Smooth muscle cell (in vitro differentiated cells): ENCODE results near the gene DLL4. TPM values are rescaled to one million over a fixed set of nuclear protein-coding genes. Genes with fewer than 3 reads are reported as not detected.

Experiments used
- DNase-seq: peaks from one replicate; lab custom pipeline; 2025; ENCODE audit not compliant: unreplicated experiment; lab: John Stamatoyannopoulos, UW
- H2AFZ ChIP-seq: fragments of 200-600 bp; sonication (generic); 2 replicates; pipeline ENCODE4 v1.6.0; 2016; ENCODE audit warnings: antibody characterized with exemption, low read depth, mild to moderate bottlenecking
- H3F3A ChIP-seq: fragments of 200-600 bp; sonication (generic); 2 replicates; pipeline ENCODE4 v1.6.0; 2017; ENCODE audit warnings: antibody characterized with exemption, low read depth
- H3K27ac ChIP-seq: fragments of 200-600 bp; sonication (generic); 2 replicates; pipeline ENCODE4 v1.5.1; 2016; ENCODE audit warnings: low read depth, mild to moderate bottlenecking
- H3K27me3 ChIP-seq: fragments of 200-600 bp; sonication (generic); 2 replicates; pipeline ENCODE4 v1.6.1; 2016; ENCODE audit warnings: low read depth, mild to moderate bottlenecking
- H3K36me3 ChIP-seq: fragments of 200-600 bp; sonication (generic); 2 replicates; pipeline ENCODE4 v1.5.1; 2016; ENCODE audit warnings: low read depth
- H3K4me1 ChIP-seq: fragments of 200-600 bp; sonication (generic); 2 replicates; pipeline ENCODE4 v1.5.1; 2016; ENCODE audit warnings: low read depth
- H3K4me2 ChIP-seq: fragments of 200-600 bp; sonication (generic); 2 replicates; pipeline ENCODE4 v1.6.0; 2016; ENCODE audit warnings: mild to moderate bottlenecking
- H3K4me3 ChIP-seq: fragments of 200-600 bp; sonication (generic); 2 replicates; pipeline ENCODE4 v1.5.1; 2016; ENCODE audit warnings: mild to moderate bottlenecking
- H3K79me2 ChIP-seq: fragments of 200-600 bp; sonication (generic); 2 replicates; pipeline ENCODE4 v1.6.0; 2016; ENCODE audit warnings: low read depth, mild to moderate bottlenecking
- H3K9ac ChIP-seq: fragments of 200-600 bp; sonication (generic); 2 replicates; pipeline ENCODE4 v1.6.0; 2016; ENCODE audit warnings: low read depth
- H3K9me3 ChIP-seq: fragments of 200-600 bp; sonication (generic); replicated peaks from 2 replicates; pipeline ENCODE4 v1.5.1; 2016; ENCODE audit warnings: low read depth
- H4K20me1 ChIP-seq: fragments of 200-600 bp; sonication (generic); 2 replicates; pipeline ENCODE4 v1.6.0; 2016; ENCODE audit warnings: low read depth
- WGBS: methylation state at CpG from one replicate; pipeline ENCODE4 v1.1.7; 2016; ENCODE audit warnings: low lambda C conversion rate; 5-methylcytosine and 5-hydroxymethylcytosine counted together
- polyA plus RNA-seq: library from polyadenylated mRNA; unstranded; fragments of >200 nt; fragmentation: Nextera tagmentation; extraction: Ambion mirVana; gene quantifications from 2 replicates; pipeline ENCODE4 v1.2.1, GENCODE V29; 2016
- total RNA-seq: library from RNA; depleted of rRNA; stranded (reverse); fragments of >200 nt; gene quantifications from 2 replicates; pipeline ENCODE4 v1.2.3, GENCODE V29; 2014
- TF ChIP-seq, protein P1 (sequence below): fragments of 200-600 bp; sonication (generic); IDR thresholded peaks from 2 replicates; pipeline ENCODE4 v1.5.1; 2017; ENCODE audit warnings: borderline replicate concordance, mild to moderate bottlenecking, antibody characterized with exemption; ENCODE audit not compliant: insufficient read depth, poor library complexity, severe bottlenecking

The DLL4 gene
- total and polyA plus RNA-seq, 2 experiments from 2014 or later, result not detected

DNA sequence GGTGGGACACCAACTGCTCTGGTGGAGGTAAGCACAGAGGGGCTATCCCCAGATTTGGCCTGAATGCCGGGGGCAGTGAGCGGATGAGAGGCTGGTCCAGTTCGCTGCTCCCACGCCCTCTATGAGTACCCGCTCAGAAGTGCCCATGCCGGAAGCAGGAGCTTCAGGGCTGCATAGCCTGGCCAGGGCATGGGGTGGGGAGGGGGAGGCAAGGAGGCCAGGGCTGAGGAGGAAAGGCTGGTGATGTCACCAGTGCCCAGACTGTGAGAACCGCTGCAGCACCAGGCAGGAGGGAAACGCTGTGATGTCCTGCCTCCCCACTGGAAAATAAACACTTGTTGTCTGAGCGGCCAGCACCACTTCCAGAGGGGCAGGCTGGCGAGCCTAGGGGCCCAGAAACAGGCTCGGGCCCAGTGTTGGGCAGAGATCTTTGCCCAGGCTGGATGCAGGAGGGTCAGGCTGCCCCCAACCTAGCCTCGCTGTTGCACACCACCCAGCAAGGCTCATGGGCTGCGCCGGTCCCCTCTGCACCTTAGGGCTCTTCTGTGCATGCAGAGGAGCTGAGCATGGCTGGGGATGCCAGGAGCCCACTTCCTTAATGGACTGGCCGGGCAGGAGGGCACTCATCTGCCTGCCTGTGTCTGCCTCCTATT lies 10.9 kb upstream of the DLL4 start:
- Histone ChIP-seq H3K27me3 (peaks cover 14% of the 10 kb centered on the region), H4K20me1 (no peaks in the 10 kb centered on the region), H3K79me2 (no peaks in the 10 kb centered on the region), H3K4me1 (no peaks in the 10 kb centered on the region), H3K36me3 (no peaks in the 10 kb centered on the region), H3K27ac (no peak overlapping the region), H2AFZ (no peak overlapping the region), H3K4me2 (no peak overlapping the region), H3K4me3 (no peak overlapping the region), H3K9me3 (no peaks in the 10 kb centered on the region), H3K9ac (no peak overlapping the region), H3F3A (no peaks in the 10 kb centered on the region)
- DNase-seq, result no peak
- WGBS, result 82% methylated on average over 15 of the region's 15 CpGs
- TF ChIP-seq, protein P1, sequence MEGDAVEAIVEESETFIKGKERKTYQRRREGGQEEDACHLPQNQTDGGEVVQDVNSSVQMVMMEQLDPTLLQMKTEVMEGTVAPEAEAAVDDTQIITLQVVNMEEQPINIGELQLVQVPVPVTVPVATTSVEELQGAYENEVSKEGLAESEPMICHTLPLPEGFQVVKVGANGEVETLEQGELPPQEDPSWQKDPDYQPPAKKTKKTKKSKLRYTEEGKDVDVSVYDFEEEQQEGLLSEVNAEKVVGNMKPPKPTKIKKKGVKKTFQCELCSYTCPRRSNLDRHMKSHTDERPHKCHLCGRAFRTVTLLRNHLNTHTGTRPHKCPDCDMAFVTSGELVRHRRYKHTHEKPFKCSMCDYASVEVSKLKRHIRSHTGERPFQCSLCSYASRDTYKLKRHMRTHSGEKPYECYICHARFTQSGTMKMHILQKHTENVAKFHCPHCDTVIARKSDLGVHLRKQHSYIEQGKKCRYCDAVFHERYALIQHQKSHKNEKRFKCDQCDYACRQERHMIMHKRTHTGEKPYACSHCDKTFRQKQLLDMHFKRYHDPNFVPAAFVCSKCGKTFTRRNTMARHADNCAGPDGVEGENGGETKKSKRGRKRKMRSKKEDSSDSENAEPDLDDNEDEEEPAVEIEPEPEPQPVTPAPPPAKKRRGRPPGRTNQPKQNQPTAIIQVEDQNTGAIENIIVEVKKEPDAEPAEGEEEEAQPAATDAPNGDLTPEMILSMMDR, result no peak

DNA sequence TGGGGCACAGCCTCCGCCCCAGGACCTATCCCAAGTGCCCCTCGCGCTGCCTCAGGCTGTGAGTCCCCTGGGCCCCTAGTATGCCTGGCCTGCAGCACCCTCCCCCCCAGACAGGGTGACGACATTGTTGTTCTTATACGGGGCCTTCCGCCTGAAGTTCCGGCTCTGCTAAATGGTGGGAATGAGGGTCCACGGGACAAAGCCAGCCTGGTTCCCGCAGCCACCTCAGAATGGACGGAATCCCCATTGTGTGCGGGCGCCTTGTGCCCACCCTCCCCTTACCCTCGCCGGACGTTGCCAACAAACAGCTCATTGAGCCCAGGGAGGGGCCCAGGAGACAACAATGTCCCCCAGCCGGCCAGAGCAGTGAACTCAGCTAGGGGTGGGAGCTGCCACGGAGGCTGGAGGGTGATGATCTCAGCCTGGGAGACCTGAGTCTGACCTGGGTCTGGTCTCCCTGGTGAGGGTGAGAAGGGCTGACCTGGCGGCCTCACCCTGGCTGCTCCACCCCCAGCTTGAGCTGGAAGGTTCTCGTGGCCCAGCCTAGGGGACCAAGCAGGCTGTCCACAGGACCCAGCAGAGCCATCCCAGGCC lies 10.2 kb upstream of the DLL4 start:
- Histone ChIP-seq H4K20me1 (no peaks in the 10 kb centered on the region), H3K4me1 (no peaks in the 10 kb centered on the region), H3F3A (no peaks in the 10 kb centered on the region), H3K9me3 (no peaks in the 10 kb centered on the region), H3K36me3 (no peaks in the 10 kb centered on the region), H2AFZ (no peak overlapping the region), H3K4me2 (no peak overlapping the region), H3K79me2 (no peaks in the 10 kb centered on the region), H3K27ac (no peak overlapping the region), H3K4me3 (no peak overlapping the region), H3K9ac (no peak overlapping the region), H3K27me3 (peaks cover 20% of the 10 kb centered on the region)
- 81% methylated on average over 19 of the region's 19 CpGs for WGBS
- TF ChIP-seq, protein P1, result no peak
- DNase-seq, result no peak

DNA sequence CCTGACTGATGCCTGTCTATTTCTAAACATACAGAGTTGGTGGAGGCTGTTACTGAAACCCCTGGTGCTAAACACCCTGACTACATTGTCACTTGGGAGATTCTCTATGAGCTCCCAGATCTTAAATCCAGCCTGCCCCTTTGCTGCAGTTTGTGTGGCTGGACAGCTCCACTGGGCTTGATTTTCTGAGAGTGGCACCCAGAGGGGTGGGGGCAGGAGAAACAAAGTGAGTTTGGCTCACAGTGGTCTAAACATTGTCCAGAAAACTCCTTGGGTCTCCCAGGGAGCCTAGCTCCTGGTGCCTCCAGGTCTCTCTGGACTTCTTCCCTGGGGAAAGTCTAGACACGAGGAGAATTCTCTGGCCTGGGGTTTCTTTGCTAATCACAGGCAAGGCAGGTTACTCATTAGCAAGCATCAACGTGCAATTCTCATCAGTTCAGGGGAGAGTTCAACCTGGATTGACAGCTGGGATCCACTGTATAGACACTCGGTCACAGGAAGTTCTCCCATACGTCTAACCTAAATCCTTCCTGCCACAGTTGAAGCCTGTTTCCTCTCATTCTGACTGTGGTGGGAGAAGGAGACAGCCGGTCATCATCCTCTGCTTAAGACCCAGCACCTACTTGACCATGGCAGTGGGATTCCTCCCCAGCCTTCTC lies 7.1 kb upstream of the DLL4 start:
- Histone ChIP-seq H3K79me2 (no peaks in the 10 kb centered on the region), H3K4me1 (peaks cover 13% of the 10 kb centered on the region), H3K36me3 (no peaks in the 10 kb centered on the region), H4K20me1 (no peaks in the 10 kb centered on the region), H3K9ac (no peak overlapping the region), H3K4me3 (no peak overlapping the region), H2AFZ (no peak overlapping the region), H3K9me3 (no peaks in the 10 kb centered on the region), H3F3A (no peaks in the 10 kb centered on the region), H3K27me3 (peaks cover 52% of the 10 kb centered on the region), H3K4me2 (no peak overlapping the region), H3K27ac (no peak overlapping the region)
- DNase-seq, result no peak
- TF ChIP-seq, protein P1, result no peak
- WGBS, result 71% methylated on average over 5 of the region's 5 CpGs
